MM.1S (cell line): ENCODE measurements around the gene DNAI2.

Experiments used
- DNase-seq: peaks from one replicate; pipeline ENCODE4 v3.0.0-alpha.2; 2015
- H2AFZ ChIP-seq: fragments of 300-600 bp; sonication (generic); 2 replicates; pipeline ENCODE4 v1.6.0; 2016; ENCODE audit warnings: antibody characterized with exemption, low read length
- H3F3A ChIP-seq: fragments of 300-600 bp; sonication (generic); 2 replicates; pipeline ENCODE4 v1.6.1; 2016; ENCODE audit warnings: mild to moderate bottlenecking, antibody characterized with exemption, low read length, moderate library complexity, mixed read lengths; ENCODE audit not compliant: insufficient read depth
- H3K27ac ChIP-seq: fragments of 300-600 bp; sonication (generic); 2 replicates; pipeline ENCODE4 v1.5.1; 2016; ENCODE audit warnings: mild to moderate bottlenecking, low read length
- H3K27me3 ChIP-seq: fragments of 300-600 bp; sonication (generic); replicated peaks from 2 replicates; pipeline ENCODE4 v1.6.0; 2016; ENCODE audit warnings: low read length; ENCODE audit not compliant: insufficient read depth
- H3K36me3 ChIP-seq: fragments of 300-600 bp; sonication (generic); replicated peaks from 2 replicates; pipeline ENCODE4 v1.6.1; 2016; ENCODE audit warnings: mild to moderate bottlenecking, low read length, mixed read lengths; ENCODE audit not compliant: insufficient read depth
- H3K4me1 ChIP-seq: fragments of 300-600 bp; sonication (generic); 2 replicates; pipeline ENCODE4 v1.6.1; 2016; ENCODE audit warnings: low read length, mixed read lengths
- H3K4me2 ChIP-seq: fragments of 300-600 bp; sonication (generic); 2 replicates; pipeline ENCODE4 v1.6.0; 2016; ENCODE audit warnings: low read depth, low read length
- H3K4me3 ChIP-seq: fragments of 300-600 bp; sonication (generic); 2 replicates; pipeline ENCODE4 v1.5.1; 2016; ENCODE audit warnings: low read length, mixed read lengths
- H3K79me2 ChIP-seq: fragments of 300-600 bp; sonication (generic); 2 replicates; pipeline ENCODE4 v1.6.1; 2016; ENCODE audit warnings: mixed run types, low read length, mixed read lengths
- H3K9ac ChIP-seq: fragments of 300-600 bp; sonication (generic); 2 replicates; pipeline ENCODE4 v1.6.1; 2016; ENCODE audit warnings: low read length, mixed read lengths
- H3K9me2 ChIP-seq: fragments of 300-600 bp; sonication (generic); replicated peaks from 2 replicates; pipeline ENCODE4 v1.6.1; 2016; ENCODE audit warnings: mild to moderate bottlenecking, low read length, mixed read lengths; ENCODE audit not compliant: insufficient read depth
- H3K9me3 ChIP-seq: fragments of 300-600 bp; sonication (generic); replicated peaks from 2 replicates; pipeline ENCODE4 v1.6.1; 2016; ENCODE audit warnings: mild to moderate bottlenecking, low read length, mixed read lengths; ENCODE audit not compliant: insufficient read depth
- H4K20me1 ChIP-seq: fragments of 300-600 bp; sonication (generic); 2 replicates; pipeline ENCODE4 v1.6.1; 2016; ENCODE audit warnings: mild to moderate bottlenecking, low read length, moderate library complexity, mixed read lengths; ENCODE audit not compliant: insufficient read depth
- CTCF ChIP-seq: fragments of 300-600 bp; sonication (generic); IDR thresholded peaks from 2 replicates; pipeline ENCODE4 v1.5.1; 2016; ENCODE audit warnings: antibody characterized with exemption, low read length, mixed read lengths
- EZH2 ChIP-seq: fragments of 300-600 bp; sonication (generic); optimal IDR thresholded peaks from 2 replicates; pipeline ENCODE3; 2017; ENCODE audit warnings: low read depth, mild to moderate bottlenecking, antibody characterized with exemption, low read length, mixed read lengths
- EZH2phosphoT487 ChIP-seq: fragments of 300-600 bp; sonication (generic); IDR thresholded peaks from 2 replicates; pipeline ENCODE4 v1.6.1; 2018; ENCODE audit warnings: antibody characterized with exemption, low read length

DNAI2 gene

DNA sequence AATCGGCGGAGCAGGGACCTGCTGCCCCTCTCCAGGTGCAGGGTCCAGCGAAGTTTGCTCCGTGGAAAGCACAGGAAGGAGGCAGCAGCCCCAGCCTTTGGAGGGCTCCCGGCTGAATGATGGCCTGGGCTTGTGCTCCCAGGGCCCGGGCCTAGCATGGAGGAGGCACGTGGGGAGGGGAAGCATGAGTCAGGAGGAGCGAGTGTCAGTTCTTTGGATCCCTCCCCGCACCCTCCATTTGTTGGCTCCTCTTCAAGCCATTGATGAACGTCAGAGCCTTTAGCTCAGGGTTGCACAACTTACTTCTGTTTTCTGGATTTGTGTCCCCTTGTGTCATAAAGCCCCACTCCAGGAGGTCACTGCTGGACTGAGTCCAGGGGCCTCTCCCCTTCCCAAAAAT is 34.9 kb upstream of the DNAI2 start:
- Histone ChIP-seq H3K9me2 (no peaks in the 10 kb centered on the region), H3K9ac (no peak overlapping the region), H3F3A (no peaks in the 10 kb centered on the region), H3K9me3 (no peaks in the 10 kb centered on the region), H3K36me3 (no peaks in the 10 kb centered on the region), H4K20me1 (no peaks in the 10 kb centered on the region), H3K4me1 (no peaks in the 10 kb centered on the region), H3K4me2 (no peak overlapping the region), H3K4me3 (no peak overlapping the region), H2AFZ (no peak overlapping the region), H3K27me3 (peaks cover 70% of the 10 kb centered on the region), H3K27ac (no peak overlapping the region), H3K79me2 (no peaks in the 10 kb centered on the region)
- no peak for TF ChIP-seq EZH2
- no peak for TF ChIP-seq CTCF
- no peak for TF ChIP-seq EZH2phosphoT487
- DNase-seq, result no peak

DNA sequence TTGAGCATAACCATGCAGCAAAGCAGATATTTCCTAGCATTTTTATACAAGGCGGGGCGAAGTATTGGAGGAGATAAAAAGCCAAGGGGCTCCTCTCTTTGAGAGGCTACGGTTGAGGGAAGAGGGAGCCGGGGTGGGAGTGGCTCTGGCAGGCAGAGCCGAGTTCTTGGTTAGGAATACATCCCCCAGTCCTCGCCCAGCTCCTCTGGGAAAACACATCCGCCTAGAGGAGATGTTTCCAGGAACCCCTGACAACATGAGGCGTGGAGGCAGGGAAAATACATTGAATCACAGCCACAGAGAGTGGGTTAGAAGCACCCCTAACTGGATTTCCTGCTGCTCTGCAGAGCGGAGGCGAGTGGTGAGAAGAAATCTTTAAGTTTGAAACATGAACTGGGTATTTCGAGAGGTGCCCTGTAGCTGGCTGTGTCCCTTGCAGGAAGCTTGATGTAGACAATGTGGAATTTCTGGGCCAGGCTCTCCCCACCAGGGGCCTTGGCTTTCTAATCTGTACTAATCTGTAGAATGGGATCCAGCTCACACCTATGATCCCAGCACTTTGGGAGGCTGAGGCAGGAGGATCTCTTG is 33.3 kb upstream of the DNAI2 start:
- no peak for DNase-seq
- no peak overlapping the region for H3K9ac ChIP-seq
- no peak overlapping the region for H3K4me2 ChIP-seq
- no peak overlapping the region for H3K27ac ChIP-seq
- H3K9me2 ChIP-seq, result no peaks in the 10 kb centered on the region
- H4K20me1 ChIP-seq, result no peaks in the 10 kb centered on the region
- H3K79me2 ChIP-seq, result no peaks in the 10 kb centered on the region
- H3K4me3 ChIP-seq, result no peak overlapping the region
- TF ChIP-seq CTCF (no peak), EZH2phosphoT487 (no peak), EZH2 (no peak)
- H3K36me3 ChIP-seq, result no peaks in the 10 kb centered on the region
- no peak overlapping the region for H2AFZ ChIP-seq
- H3K9me3 ChIP-seq, result no peaks in the 10 kb centered on the region
- no peaks in the 10 kb centered on the region for H3F3A ChIP-seq
- H3K27me3 ChIP-seq, result peaks cover 76% of the 10 kb centered on the region
- no peaks in the 10 kb centered on the region for H3K4me1 ChIP-seq

- Histone ChIP-seq H3K9ac (no peak overlapping the region), H3K27ac (no peak overlapping the region)
Observed at GRCh38 chr17:74241431-74241830, 32.6 kb upstream of the DNAI2 start.

More at GRCh38 chr17:74241431-74241830, 32.6 kb upstream of the DNAI2 start:
- Histone ChIP-seq H3K4me1 (no peaks in the 10 kb centered on the region), H3K27me3 (peaks cover 78% of the 10 kb centered on the region), H3K4me3 (no peak overlapping the region), H3K9me3 (no peaks in the 10 kb centered on the region), H3F3A (no peaks in the 10 kb centered on the region), H3K9me2 (no peaks in the 10 kb centered on the region), H3K79me2 (no peaks in the 10 kb centered on the region), H4K20me1 (no peaks in the 10 kb centered on the region), H3K36me3 (no peaks in the 10 kb centered on the region), H3K4me2 (no peak overlapping the region), H2AFZ (no peak overlapping the region)
- TF ChIP-seq EZH2 (no peak), CTCF (no peak), EZH2phosphoT487 (no peak)
- DNase-seq, result no peak
